IMR-90 (cell line): ENCODE measurements around the gene SPATA3. TPM values are rescaled to one million over a fixed set of nuclear protein-coding genes. Genes with fewer than 3 reads are reported as not detected.

Experiments used
- ATAC-seq: fragments of 200-7000 bp; cut with Tn5 transposase; 2 replicates; pipeline ENCODE4 v1.9.1; 2020; ENCODE audit warnings: low read depth, mild to moderate bottlenecking, moderate library complexity
- BruUV-seq: library from RNA; stranded (reverse); fragments of 400-500 nt; replicated peaks from 2 replicates; lab custom pipeline; 2021; lab: Mats Ljungman, UMichigan
- CTCF ChIA-PET: fragments of 300-600 bp; formaldehyde crosslinking; extraction: SDS; loops from one replicate; lab custom pipeline; 2021; ENCODE audit warnings: antibody characterized with exemption; lab: Yijun Ruan, JAX
- POLR2A ChIA-PET: fragments of 300-600 bp; sonication (Branson Sonifier 250); formaldehyde crosslinking; loops from one replicate; lab custom pipeline; 2022; ENCODE audit warnings: antibody characterized with exemption; ENCODE audit not compliant: unreplicated experiment; lab: Charles Lee
- DNase-seq: peaks from one replicate; pipeline ENCODE4 v3.0.0; 2013
- H2AFZ ChIP-seq: replicated peaks from 2 replicates; pipeline ENCODE3; 2013; ENCODE audit warnings: low read length, mild to moderate bottlenecking; ENCODE audit not compliant: poor library complexity
- H2AK5ac ChIP-seq: 2 replicates; pipeline ENCODE4 v1.6.1; 2013; ENCODE audit warnings: low read depth, low read length, inconsistent platforms
- H2AK9ac ChIP-seq: replicated peaks from 2 replicates; pipeline ENCODE3; 2013; ENCODE audit warnings: mild to moderate bottlenecking, low read depth, low read length, moderate library complexity; ENCODE audit not compliant: poor library complexity
- H2BK120ac ChIP-seq: 2 replicates; pipeline ENCODE4 v1.6.1; 2013; ENCODE audit warnings: low read depth, low read length, inconsistent platforms
- H2BK15ac ChIP-seq: 3 replicates; pipeline ENCODE4 v1.6.1; 2013; ENCODE audit warnings: low read depth, low read length, inconsistent platforms
- H2BK20ac ChIP-seq: 2 replicates; pipeline ENCODE4 v1.6.1; 2013; ENCODE audit warnings: low read depth, mild to moderate bottlenecking, inconsistent platforms, low read length, moderate library complexity
- H2BK5ac ChIP-seq: 2 replicates; pipeline ENCODE4 v1.6.1; 2013; ENCODE audit warnings: mild to moderate bottlenecking, low read depth, low read length, inconsistent platforms; ENCODE audit not compliant: poor library complexity, severe bottlenecking
- H3K14ac ChIP-seq: replicated peaks from 2 replicates; pipeline ENCODE4 v1.6.1; 2013; ENCODE audit warnings: low read depth, low read length, inconsistent platforms
- H3K18ac ChIP-seq: 2 replicates; pipeline ENCODE4 v1.6.1; 2013; ENCODE audit warnings: low read depth, low read length, control low read depth
- H3K23ac ChIP-seq: 2 replicates; pipeline ENCODE4 v1.6.1; 2013; ENCODE audit warnings: low read depth, low read length, inconsistent platforms
- H3K27ac ChIP-seq: 2 replicates; pipeline ENCODE4 v1.5.1; 2013; ENCODE audit warnings: mild to moderate bottlenecking, control low read depth, low read length; ENCODE audit not compliant: insufficient read depth
- H3K27me3 ChIP-seq: 2 replicates; pipeline ENCODE4 v1.6.1; 2013; ENCODE audit warnings: low read length; ENCODE audit not compliant: control insufficient read depth, insufficient read depth
- H3K36me3 ChIP-seq: 2 replicates; pipeline ENCODE4 v1.6.1; 2013; ENCODE audit warnings: low read length, mixed read lengths; ENCODE audit not compliant: control insufficient read depth, insufficient read depth
- H3K4ac ChIP-seq: 2 replicates; pipeline ENCODE4 v1.6.1; 2013; ENCODE audit warnings: low read depth, low read length, inconsistent platforms
- H3K4me1 ChIP-seq: 2 replicates; pipeline ENCODE4 v1.6.1; 2013; ENCODE audit warnings: low read length, mixed read lengths; ENCODE audit not compliant: control insufficient read depth, insufficient read depth
- H3K4me2 ChIP-seq: 2 replicates; pipeline ENCODE4 v1.6.1; 2013; ENCODE audit warnings: low read depth, mild to moderate bottlenecking, control low read depth, low read length, moderate library complexity
- H3K4me3 ChIP-seq: 2 replicates; pipeline ENCODE4 v1.5.1; 2013; ENCODE audit warnings: low read depth, mild to moderate bottlenecking, control low read depth, low read length, moderate library complexity; ENCODE audit not compliant: insufficient read depth
- H3K56ac ChIP-seq: 2 replicates; pipeline ENCODE4 v1.6.1; 2013; ENCODE audit warnings: low read length, inconsistent platforms; ENCODE audit not compliant: insufficient read depth; ENCODE audit errors: extremely low read depth
- H3K79me1 ChIP-seq, 2 experiments: 2 replicates each; pipeline ENCODE4 v1.6.1; 2013; ENCODE audit warnings: low read length in 2 of 2, inconsistent platforms in 1 of 2, low read depth in 1 of 2
- H3K9ac ChIP-seq: 2 replicates; pipeline ENCODE4 v1.6.1; 2013; ENCODE audit warnings: low read depth, low read length, control low read depth
- H3K9me1 ChIP-seq: 2 replicates; pipeline ENCODE4 v1.6.1; 2013; ENCODE audit warnings: low read length, inconsistent platforms; ENCODE audit not compliant: insufficient read depth
- H3K9me3 ChIP-seq: 2 replicates; pipeline ENCODE4 v1.6.1; 2013; ENCODE audit warnings: low read length; ENCODE audit not compliant: control insufficient read depth, insufficient read depth
- H4K20me1 ChIP-seq: 2 replicates; pipeline ENCODE4 v1.6.1; 2013; ENCODE audit warnings: low read length, inconsistent platforms; ENCODE audit not compliant: insufficient read depth
- H4K5ac ChIP-seq: 2 replicates; pipeline ENCODE4 v1.6.1; 2013; ENCODE audit warnings: mild to moderate bottlenecking, low read depth, low read length, control low read depth
- H4K8ac ChIP-seq, 2 experiments: 2 replicates each; pipeline ENCODE4 v1.6.1; 2013; ENCODE audit warnings: low read depth in 2 of 2, low read length in 2 of 2, control low read depth in 1 of 2, inconsistent platforms in 1 of 2
- H4K91ac ChIP-seq: 2 replicates; pipeline ENCODE4 v1.6.1; 2013; ENCODE audit warnings: low read depth, low read length, inconsistent platforms; ENCODE audit not compliant: insufficient read depth
- RCOR1 ChIP-seq: IDR thresholded peaks from 2 replicates; pipeline ENCODE4 v1.6.1; 2012; ENCODE audit warnings: mild to moderate bottlenecking, low read length, improper control_type of control experiment; ENCODE audit not compliant: insufficient replicate concordance
- dilution Hi-C: fragments of 300-500 bp; cut with HindIII; formaldehyde crosslinking; loops from one replicate; pipeline ENCODE4 v1.14.3; 2018; ENCODE audit warnings: low sequenced_read_pairs; ENCODE audit not compliant: unreplicated experiment
- in situ Hi-C: fragments of 300-500 bp; cut with MboI; formaldehyde crosslinking; loops from 3 replicates; pipeline ENCODE4 v1.14.3; 2019; ENCODE audit warnings: low sequenced_read_pairs, inconsistent platforms, mixed read lengths
- intact Hi-C: fragments of 100-400 bp; cut with micrococcal nuclease; formaldehyde crosslinking; loops from 2 replicates; pipeline ENCODE4 v1.10.0; 2022
- polyA plus RNA-seq, 3 experiments: library from polyadenylated mRNA; depleted of rRNA; stranded (reverse); fragments of >200 nt; gene quantifications; 2 replicates each; pipeline ENCODE4 v1.2.3, GENCODE V29; 2012; ENCODE audit warnings: low replicate concordance in 1 of 3
- total RNA-seq: library from RNA; depleted of rRNA; stranded (reverse); fragments of >200 nt; gene quantifications from 2 replicates; pipeline ENCODE4 v1.2.3, GENCODE V29; 2012

SPATA3 gene
- total and polyA plus RNA-seq, 2 of the 4 experiments (the other 2 are of a cell fraction) = not detected

GRCh38 chr2:231028889-231029288 lies 33.0 kb downstream of the SPATA3 start:
- no peak overlapping the region for H3K14ac ChIP-seq
- H4K91ac ChIP-seq = no peak overlapping the region
- H3K4me3 ChIP-seq = no peak overlapping the region
- peaks cover 24% of the 10 kb centered on the region for H3K27me3 ChIP-seq
- no peak overlapping the region for H4K5ac ChIP-seq
- intact Hi-C loops = no loop called here
- no peak overlapping the region for H2BK5ac ChIP-seq
- no peak overlapping the region for H3K18ac ChIP-seq
- no peak for TF ChIP-seq RCOR1
- no peak overlapping the region for H2AFZ ChIP-seq
- H3K4me1 ChIP-seq = no peaks in the 10 kb centered on the region
- H2BK20ac ChIP-seq = no peak overlapping the region
- H3K4ac ChIP-seq = no peak overlapping the region
- CTCF ChIA-PET = no interaction called here
- no peak overlapping the region for H3K23ac ChIP-seq
- H2AK9ac ChIP-seq = no peak overlapping the region
- no peak for DNase-seq
- H3K56ac ChIP-seq = no peak overlapping the region
- H4K8ac ChIP-seq = no peak overlapping the region
- H3K36me3 ChIP-seq = no peaks in the 10 kb centered on the region
- H2BK15ac ChIP-seq = no peak overlapping the region
- H3K9me1 ChIP-seq = 0 out of 2 replicates have a peak, but pooled peaks cover 2% of the 10 kb centered on the region
- no peak overlapping the region for H3K27ac ChIP-seq
- no peaks in the 10 kb centered on the region for H3K79me1 ChIP-seq
- peaks cover 2% of the 10 kb centered on the region; the same call in 1 of the 2 replicates for H3K9me3 ChIP-seq
- no peak overlapping the region for H2BK120ac ChIP-seq
- POLR2A ChIA-PET = no interaction called here
- BruUV-seq = no TSS peak
- no peak overlapping the region for H3K4me2 ChIP-seq
- H2AK5ac ChIP-seq = no peak overlapping the region
- no peak for ATAC-seq
- no peaks in the 10 kb centered on the region for H4K20me1 ChIP-seq
- no peak overlapping the region for H3K9ac ChIP-seq
- in situ Hi-C loops = no loop called here
- dilution Hi-C loops = no loop called here
